GM19328 (cell line): ENCODE results near the gene COL6A2.
"Not testable (repeated sequence)": the region's sequence is repeated elsewhere in the genome, so short reads cannot be mapped to it uniquely, and the experiment has no call there.

Experiments
- ATAC-seq: cut with Tn5 transposase; IDR thresholded peaks from one replicate; pipeline ENCODE4 v1.9.1; 2021; ENCODE audit warnings: mild to moderate bottlenecking, moderate library complexity; ENCODE audit not compliant: unreplicated experiment

The COL6A2 gene

GRCh38 chr21:46097336-46098293, at the start of gene COL6A2:
Gene COL6A2, plus strand, starts transcription at chr21:46098112.
- ATAC-seq, result no peak

GRCh38 chr21:46048926-46049889, 48.7 kb upstream of the COL6A2 start:
- ATAC-seq, result no peak

GRCh38 chr21:46049890-46050667, 47.8 kb upstream of the COL6A2 start:
- ATAC-seq, result no peak

GRCh38 chr21:46050668-46051378, 47.1 kb upstream of the COL6A2 start:
- no peak for ATAC-seq

DNA sequence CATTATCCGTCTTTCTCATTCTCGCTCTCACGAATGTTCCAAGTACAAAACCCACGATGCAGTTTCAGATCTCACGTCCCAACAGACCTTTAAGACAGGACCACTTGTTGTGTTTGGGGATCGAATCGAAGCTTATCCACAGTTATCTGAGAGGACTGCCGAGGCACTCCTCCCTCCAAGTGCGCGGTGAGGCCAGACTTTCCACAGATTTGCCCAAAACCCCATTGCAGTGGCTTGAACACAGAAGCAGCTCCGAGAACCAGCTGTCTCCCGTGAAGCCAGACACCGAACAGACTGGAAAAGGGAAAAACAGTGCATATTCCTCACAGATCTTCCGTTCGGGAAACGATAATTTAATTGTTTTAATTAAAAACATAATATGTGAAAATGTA, 46.5 kb upstream of the COL6A2 start:
- ATAC-seq, result no peak

GRCh38 chr21:46051821-46052675, 45.9 kb upstream of the COL6A2 start:
- no peak for ATAC-seq

DNA sequence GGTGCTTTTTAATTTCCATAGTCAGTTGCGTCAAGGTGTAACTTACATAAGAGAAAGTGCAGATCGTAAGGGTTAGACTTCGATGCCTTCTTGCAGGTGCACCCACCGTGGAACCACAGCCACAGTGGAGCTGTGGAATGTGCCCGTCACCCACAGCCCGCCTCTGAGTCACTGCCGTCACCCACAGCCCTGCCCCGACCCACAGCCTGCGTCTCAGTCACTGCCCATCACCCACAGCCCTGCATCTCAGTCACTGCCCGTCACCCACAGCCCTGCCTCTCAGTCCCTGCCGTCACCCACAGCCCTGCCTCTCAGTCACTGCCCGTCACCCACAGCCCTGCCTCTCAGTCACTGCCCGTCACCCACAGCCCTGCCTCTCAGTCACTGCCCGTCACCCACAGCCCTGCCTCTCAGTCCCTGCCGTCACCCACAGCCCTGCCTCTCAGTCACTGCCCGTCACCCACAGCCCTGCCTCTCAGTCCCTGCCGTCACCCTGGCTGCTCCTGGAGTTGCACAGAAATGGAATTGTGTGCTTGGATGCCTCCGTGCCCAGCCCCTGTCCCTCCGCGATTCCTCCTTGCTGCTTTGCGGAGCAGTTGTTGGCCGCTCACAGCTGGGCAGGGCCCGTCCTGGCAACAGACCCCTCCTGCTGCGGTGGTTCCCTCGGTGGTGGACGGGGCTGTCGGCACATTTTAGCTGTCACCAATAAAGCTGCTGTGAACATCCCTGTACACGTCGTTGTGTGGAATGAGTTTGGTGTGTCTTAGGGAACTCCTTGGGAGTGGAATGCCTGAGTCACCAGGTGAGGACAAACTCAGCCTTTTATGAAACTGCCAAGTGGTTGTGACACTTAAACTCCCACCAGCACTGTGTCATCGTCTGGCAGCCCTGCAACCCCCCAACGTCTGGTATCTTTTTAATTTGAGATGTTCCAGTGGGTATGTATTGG, 44.9 kb upstream of the COL6A2 start:
- no peak for ATAC-seq

DNA sequence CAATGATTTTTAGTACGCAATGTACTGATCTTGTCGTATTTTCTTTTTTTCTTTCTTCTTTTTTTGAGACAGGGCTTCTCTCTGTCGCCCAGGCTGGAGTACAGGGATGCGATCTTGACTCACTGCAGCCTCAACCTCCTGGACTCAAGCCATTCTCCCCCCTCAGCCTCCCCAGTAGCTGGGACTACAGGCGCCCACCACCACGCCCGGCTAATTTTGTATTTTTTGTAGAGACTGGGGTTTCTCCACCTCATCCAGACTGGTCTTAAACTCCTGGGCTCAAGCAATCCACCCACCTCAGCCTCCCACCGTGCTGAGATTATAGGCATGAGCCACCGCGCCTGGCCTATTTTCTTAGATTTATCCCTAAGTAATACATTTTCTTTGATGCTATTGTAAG, 43.9 kb upstream of the COL6A2 start:
- ATAC-seq, result no peak

- no peak for ATAC-seq
These were observed 43.4 kb upstream of the COL6A2 start for GRCh38 chr21:46054451-46054881.

GRCh38 chr21:46055863-46056281, 42.0 kb upstream of the COL6A2 start:
- ATAC-seq, result no peak

DNA sequence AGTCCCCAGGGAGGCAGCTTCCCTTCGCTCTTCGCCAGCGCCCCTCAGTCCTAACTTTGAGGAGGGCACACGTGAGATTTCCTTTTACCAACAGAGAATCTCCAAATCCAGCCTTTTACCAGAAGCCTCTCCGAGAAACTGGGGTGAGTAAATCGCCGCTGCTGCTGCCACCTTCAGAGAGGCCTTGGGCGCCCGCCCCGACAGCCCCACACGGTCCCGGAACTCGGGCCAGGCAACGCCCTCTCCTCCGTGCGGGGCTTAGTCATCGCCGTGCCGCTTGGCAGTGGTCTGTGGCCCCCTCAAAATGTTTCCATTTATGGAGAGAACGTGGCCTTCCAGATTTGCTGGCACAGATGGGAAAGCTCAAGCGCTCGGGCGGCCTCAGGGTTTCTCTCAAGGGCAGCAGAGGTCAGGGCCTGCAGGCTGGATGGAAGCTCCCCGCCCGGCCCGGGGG, 41.4 kb upstream of the COL6A2 start:
- ATAC-seq, result no peak

GRCh38 chr21:46057111-46057709, 40.7 kb upstream of the COL6A2 start:
- no peak for ATAC-seq

DNA sequence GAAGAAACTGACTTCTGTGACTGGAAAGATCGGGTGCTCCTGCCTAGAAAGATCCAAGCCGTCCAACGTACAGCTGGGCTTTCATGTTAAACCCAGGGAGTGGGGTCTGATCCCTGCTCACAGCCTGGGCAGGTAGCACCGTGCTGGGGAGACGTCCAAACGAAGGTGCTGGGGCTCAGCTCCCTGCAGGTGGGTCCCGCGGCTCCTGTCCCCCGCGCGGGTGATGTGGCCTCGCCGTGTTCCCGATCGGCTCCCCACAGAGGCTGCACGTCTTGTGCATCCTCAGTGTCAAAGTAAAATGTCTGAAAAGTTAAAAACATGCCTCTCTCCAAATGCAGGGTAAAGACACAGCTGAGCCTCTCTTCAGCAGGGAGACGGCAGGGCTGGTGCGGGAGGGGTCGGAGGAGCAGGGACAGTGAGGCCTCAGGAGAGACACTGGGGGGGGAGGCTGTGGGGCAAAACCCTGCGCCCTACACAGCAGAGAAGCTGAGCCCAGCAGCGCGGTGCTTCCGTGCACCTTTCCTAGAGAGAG, 40.1 kb upstream of the COL6A2 start:
- no peak for ATAC-seq

GRCh38 chr21:46058431-46059145, 39.3 kb upstream of the COL6A2 start:
- no peak for ATAC-seq

DNA sequence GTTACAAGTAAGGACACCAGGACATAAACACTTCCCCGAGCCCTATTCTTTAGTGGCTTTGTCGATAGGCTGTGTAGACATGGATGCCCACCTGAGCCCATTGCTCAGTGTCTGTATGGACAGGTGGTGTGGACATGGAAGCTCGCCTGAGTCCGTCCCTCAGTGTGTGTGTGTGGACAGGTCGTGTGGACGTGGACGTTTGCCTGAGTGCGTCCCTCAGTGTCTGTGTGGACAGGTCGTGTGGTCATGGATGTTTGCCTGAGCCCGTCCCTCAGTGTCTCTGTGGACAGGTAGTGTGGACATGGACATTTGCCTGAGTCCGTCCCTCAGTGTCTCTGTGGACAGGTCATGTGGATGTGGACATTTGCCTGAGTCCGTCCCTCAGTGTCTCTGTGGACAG, 38.7 kb upstream of the COL6A2 start:
- ATAC-seq, result no peak

- ATAC-seq, result not testable (repeated sequence)
These were observed 38.0 kb upstream of the COL6A2 start for GRCh38 chr21:46059711-46060455.
